DMS114 treated with DMSO at 0.1 percent for 48 hours (cell line): ENCODE results near the gene BANF1.
"Not testable (repeated sequence)": the region's sequence is repeated elsewhere in the genome, so short reads cannot be mapped to it uniquely, and the experiment has no call there.

Experiments used
- DNase-seq: peaks from one replicate; lab custom pipeline; 2025; ENCODE audit not compliant: unreplicated experiment; lab: John Stamatoyannopoulos, UW

Gene BANF1

DNA sequence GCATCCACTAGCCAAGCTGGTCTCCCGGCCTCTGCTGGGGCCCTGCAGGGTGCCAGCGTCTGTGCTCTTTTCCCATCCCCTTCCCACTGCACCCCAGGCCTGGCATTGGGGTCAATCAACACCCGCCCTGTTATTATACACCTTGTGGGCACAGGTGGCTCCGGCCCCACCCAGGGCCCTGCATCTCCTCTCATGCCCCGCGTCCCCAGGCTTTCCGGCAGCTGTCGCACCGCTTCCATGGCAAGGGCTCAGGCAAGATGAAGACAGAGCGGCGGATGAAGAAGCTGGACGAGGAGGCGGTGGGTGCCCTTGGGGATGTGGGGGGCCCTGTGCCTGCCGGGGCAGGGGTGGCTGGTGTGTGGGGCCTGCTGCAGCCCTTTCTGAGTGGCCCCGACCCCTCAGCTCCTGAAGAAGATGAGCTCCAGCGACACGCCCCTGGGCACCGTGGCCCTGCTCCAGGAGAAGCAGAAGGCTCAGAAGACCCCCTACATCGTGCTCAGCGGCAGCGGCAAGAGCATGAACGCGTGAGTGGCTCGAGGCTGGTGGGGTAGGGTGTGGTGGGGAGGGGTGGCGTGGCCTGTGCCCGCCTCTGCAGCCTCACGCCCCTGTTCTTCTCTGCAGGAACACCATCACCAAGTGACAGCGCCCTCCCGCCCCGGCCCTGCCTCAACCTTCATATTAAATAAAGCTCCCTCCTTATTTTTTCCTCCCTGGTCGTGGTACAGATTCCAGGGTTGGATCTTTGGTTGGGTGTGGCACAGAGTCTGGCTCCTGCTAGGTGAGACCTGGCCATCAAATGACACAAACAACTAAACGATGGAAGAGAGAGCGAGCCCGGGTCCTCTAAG is 23.7 kb upstream of the BANF1 start:
- DNase-seq: no peak

DNA sequence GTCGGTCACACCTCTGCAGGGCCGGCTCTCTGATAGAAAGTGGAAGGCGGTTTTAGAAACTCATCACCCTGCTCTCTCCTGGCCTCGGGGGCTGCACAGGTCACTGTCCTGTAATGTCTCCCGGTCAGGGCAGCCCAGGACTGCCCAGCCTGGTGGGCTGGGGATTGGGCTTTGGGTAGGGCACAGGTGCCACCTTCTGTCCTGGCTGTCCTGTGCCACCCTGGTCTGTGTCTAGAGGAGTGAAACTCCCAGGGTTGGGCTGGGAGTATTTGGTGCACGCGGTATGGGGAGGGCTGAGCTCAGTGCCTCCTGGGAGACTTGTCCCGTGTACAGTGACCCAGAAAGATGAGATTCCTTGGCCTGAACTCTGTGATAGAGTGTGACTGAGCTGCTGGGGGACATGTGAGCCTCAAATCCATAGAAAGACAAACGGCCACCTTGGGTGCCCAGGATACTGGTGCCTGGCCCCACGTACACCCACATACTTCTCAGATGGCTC is 23.0 kb upstream of the BANF1 start:
- no peak for DNase-seq

DNA sequence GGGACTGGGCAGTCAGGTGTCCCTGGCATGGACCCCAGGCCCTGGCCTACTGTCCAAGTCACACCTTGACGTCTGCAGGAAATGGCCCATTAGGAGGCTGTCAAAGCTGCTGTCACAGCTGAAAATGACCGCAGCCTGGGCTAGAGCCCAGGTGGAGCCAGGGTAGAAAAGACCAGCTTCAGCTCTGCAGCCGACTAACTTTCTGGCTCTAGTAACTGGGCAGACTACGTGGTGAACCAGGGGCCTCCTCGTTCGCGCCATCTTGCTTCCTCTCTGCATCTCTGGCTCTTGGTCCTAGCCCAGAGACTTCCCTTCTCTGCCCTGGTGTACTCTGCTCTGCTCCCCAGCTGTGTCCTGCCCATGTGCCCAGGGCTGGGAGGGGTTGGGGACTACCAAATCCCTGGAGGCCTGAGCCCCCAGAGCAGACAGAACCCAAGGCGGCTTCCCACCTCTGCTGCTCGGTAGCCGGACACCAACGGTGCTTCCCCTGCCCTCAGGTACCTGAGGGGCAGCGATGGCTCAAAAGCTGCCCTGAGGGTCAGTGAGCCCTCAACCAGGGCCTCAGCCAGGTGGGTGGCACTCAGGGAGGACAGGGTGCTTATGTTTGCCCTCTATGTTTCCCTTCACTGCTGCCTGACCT is 21.1 kb upstream of the BANF1 start:
- DNase-seq: no peak

DNA sequence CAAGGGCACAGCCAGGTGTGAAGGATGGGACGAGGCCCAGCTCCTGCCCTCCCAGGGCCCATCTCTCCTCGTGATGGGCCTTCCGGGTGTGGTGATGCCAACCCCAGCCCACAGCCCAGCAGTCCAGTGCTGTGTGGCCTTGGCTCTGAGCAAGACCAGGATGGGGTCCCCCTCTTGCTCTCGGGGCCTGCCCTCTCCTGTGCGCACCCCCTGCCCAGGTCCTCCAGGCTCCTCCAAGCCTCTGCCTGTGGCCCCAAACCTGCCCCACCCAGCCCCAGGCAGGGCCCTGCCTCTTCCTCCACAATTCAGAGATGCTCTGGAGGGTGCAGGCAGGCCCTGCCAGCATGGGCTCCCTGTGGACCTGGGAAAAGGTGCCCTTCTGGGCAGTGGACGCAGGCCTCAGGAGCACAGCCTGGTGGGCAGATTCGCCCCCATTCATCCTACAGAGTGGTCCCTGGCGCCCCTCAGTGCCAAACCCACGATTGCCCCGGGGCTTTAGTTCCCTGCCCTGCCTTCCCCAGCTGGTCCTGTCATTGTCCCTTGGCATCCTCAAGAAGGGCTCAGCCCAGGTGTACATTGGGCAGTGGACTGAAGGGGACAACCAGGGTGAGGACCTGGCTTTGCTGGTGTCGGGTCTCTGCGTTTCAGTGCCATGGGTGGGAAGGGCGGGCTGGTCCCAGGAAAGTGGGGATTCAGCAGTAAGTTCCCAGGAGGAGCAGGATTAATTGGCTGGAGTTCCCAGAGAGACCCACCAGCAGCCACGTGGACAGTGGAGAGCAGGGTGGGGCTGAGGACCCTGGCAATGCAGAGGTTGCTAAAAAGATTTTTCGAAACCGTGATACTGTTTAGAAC is 20.1 kb upstream of the BANF1 start:
- DNase-seq: no peak

DNA sequence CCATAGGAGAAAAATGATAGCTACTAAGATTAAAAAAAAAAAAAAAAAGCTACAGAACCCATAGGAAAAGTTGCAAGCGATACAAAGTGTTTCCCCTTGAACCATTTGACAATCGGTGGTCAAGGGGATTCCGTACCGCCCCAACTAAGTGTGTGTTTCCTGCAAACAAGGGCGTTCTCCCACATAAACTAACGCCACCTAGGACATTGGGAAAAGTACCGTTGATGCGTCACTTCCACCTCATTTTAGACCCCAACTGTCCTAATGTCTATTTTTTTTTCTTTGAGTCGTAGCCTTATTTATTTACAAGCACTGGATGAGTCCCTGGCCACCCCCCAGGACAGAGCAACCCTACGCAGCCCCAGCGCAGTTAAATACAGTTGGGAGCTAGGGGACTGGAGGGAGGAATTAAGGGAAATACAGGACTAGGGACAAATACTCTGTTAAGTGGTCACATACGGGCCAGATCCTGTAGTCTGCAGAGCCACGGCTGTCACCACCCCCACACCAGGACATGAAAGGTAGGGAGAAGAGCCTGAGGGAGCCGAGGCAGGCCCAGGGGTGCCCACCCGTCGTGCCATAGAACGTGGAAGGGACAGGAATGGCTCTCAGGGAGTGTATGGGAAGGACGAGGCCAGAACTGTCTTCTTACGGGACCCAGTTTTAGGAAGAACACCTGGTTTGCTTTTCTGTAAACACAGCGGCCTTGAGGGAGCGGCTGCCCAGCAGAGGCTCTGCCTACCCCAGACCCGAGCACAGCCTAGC is 19.3 kb upstream of the BANF1 start:
- DNase-seq: no peak

DNA sequence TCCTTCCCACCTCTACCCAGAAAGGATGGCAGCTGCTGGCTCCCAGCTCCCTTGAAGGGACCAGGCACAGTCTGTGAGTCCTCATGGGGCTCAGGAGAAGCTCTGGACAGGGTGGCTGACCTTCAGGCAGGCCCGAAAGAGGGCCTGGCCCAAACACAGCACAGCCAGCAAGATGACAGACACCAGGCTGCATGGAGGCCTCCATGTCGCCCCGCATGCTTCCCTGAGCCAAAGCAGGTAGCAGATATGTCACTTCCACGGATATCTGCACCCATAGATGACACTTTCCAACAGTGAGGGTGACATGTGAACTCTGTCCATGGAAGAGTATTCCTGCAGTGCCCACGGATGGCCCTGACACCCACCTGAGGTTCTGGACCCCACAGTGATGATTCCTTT is 18.7 kb upstream of the BANF1 start:
- DNase-seq: no peak

DNA sequence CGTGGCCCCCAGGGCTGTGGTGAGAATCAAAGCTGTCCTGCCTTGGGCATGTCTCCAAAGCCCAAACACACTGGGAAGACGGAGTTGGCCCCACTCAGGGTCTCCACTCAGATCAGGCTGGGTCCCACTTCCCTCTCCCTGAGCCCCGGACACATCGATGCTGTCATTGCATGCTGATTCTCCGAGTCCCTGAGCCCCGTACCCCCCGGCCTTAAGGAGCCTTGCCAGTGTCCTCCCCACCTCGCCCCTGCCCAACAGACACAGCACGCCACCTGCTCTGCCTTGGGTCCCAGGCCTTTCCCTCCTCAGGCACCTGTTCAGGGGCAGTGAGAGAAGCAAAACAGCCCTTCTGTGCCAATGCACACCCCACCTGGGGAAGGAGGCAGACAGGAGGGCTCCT is 15.0 kb upstream of the BANF1 start:
- no peak for DNase-seq

DNA sequence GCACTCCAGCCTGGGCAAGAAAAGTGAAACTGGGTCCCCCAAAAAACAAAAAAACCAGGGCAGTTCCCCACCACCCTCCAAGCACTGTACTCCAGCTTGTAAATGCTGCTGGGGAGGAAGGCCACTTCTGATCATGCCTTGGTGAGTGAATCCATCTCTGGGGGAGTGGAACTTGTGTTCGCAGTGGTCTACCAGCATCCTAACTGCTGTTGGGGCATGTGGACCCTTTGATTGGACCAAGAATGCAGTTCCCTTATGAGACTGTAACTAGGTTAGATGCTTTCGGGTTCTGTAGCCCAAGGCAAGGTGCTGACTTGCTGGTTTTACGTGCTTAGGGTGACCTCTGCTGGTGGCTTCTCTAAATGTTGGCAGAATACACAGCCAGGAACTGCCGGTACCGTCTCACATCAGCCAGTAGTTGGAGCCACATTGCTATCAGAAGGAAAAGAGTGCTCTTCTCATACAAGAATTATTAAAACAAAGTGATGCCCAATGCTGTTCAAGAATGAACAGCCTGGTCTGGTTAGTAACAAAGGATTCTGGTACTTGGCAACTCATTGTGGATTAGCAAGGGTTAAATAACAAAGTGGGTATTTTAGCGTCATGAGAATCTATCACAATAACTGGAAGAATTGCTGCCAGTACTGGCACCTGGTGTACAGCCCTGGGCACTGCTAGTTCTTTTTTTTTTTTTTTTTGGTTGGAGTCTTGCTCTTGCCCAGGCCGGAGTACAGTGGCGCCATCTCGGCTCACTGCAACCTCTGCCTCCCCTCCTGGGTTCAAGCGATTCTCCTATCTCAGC is 13.3 kb upstream of the BANF1 start:
- peak; percentile 96 for DNase-seq

DNA sequence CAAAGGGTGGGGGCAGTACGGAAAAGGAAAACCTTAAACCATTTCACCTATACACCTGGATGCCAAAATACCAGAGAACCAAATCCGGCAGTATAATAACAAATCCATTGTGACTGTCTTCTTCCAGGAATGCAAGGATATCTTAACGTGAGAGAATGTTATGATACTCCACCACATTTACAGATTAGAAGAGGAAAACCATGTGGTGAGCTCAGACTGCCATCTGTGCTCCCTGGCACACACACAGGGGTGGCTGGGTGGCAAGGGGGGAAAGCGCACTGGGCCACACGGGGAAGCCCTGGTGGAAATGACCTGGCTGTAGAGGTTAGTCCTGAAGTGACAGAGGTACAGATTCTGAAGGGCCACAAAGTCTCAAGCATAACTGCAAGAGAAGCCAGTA is 10.2 kb upstream of the BANF1 start:
- DNase-seq: no peak

DNA sequence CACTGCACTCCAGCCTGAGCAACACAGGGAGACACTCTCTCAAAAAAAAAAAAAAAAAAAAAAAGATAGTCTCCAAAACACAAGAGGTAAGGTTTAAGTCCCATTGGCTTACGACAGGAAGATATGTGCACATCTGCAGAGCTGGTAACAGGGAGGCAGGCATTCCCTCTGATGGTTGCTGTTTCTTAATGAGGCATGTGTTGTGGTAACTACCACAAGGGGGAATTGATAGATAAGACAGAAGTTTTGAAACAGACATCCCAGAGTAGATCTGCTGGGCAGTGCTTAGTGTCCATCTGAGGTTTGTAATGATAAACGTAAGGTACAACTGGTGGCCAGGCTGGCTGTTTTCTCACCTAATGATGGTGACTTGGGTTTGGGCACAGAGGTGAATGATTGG is 5.0 kb upstream of the BANF1 start:
- DNase-seq: no peak

DNA sequence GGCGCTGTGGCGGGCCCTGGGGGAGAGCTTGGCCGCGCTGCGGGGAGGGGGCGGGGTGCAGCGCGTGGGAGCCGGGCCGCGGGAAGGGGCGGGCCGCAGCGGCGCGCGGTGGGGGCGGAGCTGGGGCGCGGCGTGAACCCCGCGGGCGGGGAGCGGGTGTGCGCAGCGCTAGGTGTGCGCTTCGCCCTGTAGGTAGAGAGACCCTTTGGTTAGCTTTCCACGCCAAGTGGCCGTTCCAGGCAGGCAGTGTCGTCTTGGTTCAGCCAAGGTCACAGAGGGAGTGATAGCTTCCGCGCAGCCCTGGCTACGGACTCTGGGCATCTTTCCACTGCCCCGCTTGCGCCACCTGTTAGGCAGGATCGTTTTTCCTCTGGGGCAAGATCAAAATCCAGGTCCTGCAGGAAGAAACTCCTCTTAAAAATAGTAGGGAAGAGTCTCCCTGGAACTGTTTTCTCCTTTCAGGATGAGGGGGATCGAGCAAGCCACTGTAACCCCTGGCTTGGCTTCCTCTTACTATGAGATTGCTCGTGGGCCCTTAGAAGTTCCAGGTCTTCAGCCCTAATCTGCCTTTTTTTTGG is 434 bp downstream of the BANF1 start:
- no peak for DNase-seq

DNA sequence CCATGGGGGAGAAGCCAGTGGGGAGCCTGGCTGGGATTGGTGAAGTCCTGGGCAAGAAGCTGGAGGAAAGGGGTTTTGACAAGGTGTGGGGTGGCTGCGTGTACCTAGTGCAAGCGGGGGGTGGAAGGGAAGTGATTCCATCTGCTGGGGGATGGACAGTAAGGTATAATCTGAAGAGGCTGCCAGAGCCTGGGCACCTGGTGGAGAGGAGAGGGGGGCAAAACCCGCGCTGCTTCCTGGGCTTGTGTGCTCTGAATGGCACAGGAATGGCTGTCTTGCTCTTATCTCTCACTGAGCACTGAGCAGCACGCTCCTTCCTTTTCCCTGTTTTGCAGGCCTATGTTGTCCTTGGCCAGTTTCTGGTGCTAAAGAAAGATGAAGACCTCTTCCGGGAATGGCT is 988 bp downstream of the BANF1 start:
- DNase-seq: no peak

DNA sequence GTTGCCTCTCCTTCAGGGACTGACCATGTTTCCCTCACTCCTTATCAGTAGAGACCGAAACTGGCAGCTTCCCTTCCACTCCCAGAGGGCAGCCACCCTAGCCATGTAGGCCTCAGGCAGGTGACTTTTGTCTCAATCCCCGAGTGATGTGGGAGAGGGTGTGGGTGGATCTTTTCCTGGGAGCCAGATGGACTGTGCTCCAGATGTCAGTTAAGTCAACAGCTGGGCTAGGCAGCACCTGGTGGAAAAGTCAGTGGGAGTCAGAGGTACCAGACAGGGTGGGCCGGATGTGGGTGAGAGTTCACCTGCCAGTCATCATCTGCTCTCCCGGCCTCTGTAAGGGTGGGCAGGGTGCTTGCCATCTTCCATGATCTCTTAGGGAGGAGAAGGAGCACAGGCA is 1.9 kb downstream of the BANF1 start:
- no peak for DNase-seq

DNA sequence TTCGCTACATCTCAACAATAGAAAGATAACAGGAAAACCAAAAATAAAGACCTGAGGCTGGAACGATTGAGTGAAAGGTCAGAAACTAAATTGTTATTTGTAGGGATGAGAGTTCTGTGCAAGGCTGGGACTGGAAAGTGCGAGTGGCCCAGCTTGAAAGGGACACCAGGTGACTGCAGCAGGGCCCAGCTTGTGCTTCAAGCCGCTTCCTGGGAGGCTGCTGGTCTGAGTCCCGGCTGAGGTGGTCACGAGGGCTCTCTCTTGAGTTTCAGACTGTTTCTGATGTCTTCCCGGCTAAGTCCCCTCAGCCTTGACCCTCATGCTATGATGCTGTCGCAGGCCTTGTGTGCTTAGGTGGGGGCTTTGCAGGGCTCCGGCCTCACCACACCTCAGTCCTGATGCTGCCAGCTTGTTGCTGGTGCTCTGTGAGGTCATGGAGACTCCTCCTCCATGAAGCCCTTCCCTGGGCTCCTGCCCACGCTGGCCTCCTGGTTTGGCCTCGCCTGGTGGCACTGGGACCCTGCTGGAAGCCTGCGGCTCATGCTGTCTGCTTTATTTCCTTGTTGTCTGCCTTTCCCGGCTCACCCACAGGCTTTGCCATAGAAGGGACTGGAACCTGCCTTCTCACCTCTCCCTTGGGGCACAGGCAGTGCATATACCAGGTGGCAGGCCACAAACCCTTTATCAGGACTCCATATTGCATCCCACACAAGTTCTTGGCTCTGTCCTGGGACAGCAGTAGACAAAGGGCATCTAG is 4.0 kb downstream of the BANF1 start:
- no peak for DNase-seq

DNA sequence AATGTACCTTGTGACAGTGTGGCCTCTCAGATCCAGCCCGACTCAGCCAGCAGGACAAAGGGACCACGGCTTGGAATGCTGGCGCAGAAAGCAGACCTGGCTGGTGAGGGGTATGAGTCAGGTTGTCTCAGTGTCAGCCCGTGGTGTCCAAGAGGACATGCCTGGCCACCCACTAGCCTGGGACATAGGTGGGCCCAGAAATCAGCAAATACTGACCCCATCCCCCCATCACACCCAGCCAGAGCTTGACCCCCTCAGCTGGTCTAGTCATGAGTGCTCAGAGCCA is 4.5 kb downstream of the BANF1 start:
- no peak for DNase-seq

DNA sequence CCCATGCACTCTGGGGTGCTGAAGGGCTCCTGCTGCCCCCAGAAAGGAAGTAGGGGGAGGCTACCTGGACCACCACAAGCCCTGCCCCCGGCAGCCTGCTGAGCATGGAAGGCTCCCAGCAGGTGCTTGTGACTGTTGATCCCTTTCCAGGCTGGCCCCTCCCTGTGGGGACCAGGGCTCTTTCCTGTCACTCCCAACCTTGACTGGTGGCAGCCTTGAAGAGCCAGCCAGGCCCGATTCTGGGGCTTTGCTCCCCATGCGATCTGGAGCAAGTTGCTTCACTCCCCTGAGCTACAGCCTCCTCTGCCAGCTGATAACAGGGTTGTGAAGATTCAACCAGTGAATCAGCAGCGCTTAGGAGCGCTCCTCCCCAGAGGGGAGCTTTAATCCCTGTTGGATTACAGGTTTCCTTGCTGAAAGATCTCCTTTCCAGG is 4.9 kb downstream of the BANF1 start:
- no peak for DNase-seq

DNA sequence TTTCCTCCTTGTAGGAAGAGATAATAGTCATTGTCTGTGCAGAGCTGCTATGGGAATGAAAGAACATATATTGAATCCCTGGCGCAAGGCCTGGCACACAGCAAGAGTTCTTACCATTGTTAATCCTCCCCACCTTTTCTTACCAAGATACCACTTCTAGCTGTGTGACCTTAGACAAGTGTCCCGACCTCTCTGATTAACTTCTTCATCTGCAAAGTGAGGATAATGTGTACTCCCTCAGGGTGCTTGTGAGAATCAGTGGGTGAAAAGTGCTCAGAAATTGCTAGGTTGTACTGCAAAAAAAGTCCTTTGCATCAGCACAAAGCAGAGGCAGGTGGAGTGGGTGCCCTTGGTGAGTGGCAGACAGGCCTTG is 5.8 kb downstream of the BANF1 start:
- DNase-seq: no peak

DNA sequence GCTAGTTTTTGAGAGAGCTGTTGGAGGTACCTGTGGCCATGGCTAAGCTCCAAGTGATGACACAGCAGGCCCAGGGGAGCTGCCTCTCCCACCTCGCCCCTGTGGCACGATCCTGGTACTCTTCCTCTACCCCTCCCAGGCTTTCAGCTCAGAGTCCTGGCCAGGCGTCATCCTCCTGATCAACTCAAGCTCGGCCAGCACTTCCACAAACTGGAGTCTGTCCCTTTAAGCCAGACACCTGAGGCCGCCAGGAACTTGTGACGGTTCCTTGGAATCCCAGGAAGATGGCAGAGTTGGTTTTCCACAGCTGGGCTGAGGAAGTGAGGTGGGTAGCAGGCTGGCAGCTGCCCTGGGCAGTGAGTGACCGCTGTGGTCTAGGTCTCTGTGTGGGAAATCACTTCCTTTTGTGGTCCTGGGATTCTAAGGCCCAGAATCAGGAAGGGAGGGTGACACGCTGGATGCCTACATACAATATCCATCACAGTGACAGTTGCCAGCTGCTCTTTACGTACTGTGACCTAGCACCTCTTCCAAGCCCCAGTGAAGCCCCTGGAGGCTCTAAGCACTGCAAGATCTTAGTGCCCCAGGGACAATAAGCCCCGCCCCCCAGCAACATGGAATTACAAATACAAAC is 6.3 kb downstream of the BANF1 start:
- no peak for DNase-seq

DNA sequence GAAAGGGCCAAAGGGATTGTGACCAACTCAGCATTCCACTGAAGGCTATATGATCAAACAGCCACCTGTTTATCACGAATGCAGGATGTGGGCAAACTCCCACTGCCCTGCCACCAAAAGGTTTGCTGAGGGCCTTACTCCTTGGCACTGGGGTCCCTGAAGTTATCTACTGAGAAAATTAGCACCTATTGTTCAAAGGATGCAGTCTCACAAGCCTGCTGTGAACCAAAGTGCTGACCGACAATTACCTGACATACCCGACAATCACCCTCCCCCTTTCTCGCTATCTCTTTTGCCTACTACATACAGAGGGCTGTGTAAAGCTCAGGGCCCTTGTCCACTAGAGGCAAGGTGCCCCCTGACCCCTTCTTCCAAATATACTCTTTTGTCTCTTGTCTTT is 7.7 kb downstream of the BANF1 start:
- not testable (repeated sequence) for DNase-seq
